GM23248 (cell line): ENCODE measurements around the gene GOLGA2. TPM values are rescaled to one million over a fixed set of nuclear protein-coding genes. Genes with fewer than 3 reads are reported as not detected.

Experiments used
- DNase-seq: peaks from one replicate; pipeline ENCODE4 v3.0.0-alpha.2; 2015
- H2AFZ ChIP-seq: fragments of 200-600 bp; sonication (generic); 2 replicates; pipeline ENCODE4 v1.6.1; 2016; ENCODE audit warnings: antibody characterized with exemption
- H3F3A ChIP-seq: fragments of 200-600 bp; sonication (generic); 2 replicates; pipeline ENCODE4 v1.6.1; 2016; ENCODE audit warnings: mild to moderate bottlenecking, antibody characterized with exemption, mixed run types; ENCODE audit not compliant: insufficient read depth
- H3K27ac ChIP-seq: fragments of 200-600 bp; sonication (generic); 2 replicates; pipeline ENCODE4 v1.5.1; 2016; ENCODE audit warnings: mild to moderate bottlenecking
- H3K27me3 ChIP-seq: fragments of 200-600 bp; sonication (generic); replicated peaks from 2 replicates; pipeline ENCODE4 v1.6.1; 2016; ENCODE audit warnings: mild to moderate bottlenecking; ENCODE audit not compliant: insufficient read depth
- H3K36me3 ChIP-seq: fragments of 200-600 bp; sonication (generic); 2 replicates; pipeline ENCODE4 v1.6.1; 2016; ENCODE audit warnings: low read depth, mild to moderate bottlenecking
- H3K4me1 ChIP-seq: fragments of 200-600 bp; sonication (generic); 2 replicates; pipeline ENCODE4 v1.6.1; 2016; ENCODE audit warnings: mild to moderate bottlenecking; ENCODE audit not compliant: insufficient read depth
- H3K4me2 ChIP-seq: fragments of 200-600 bp; sonication (generic); one replicate; pipeline ENCODE4 v1.6.1; 2016; ENCODE audit warnings: mild to moderate bottlenecking; ENCODE audit not compliant: unreplicated experiment
- H3K4me3 ChIP-seq: fragments of 200-600 bp; sonication (generic); 2 replicates; pipeline ENCODE4 v1.5.1; 2016; ENCODE audit warnings: mild to moderate bottlenecking
- H3K79me2 ChIP-seq: fragments of 200-600 bp; sonication (generic); 2 replicates; pipeline ENCODE4 v1.6.1; 2016; ENCODE audit warnings: mild to moderate bottlenecking; ENCODE audit not compliant: insufficient read depth
- H3K9ac ChIP-seq: fragments of 200-600 bp; sonication (generic); 2 replicates; pipeline ENCODE4 v1.6.1; 2016; ENCODE audit warnings: mild to moderate bottlenecking
- H3K9me2 ChIP-seq: fragments of 200-600 bp; sonication (generic); 2 replicates; pipeline ENCODE4 v1.6.1; 2016; ENCODE audit warnings: mixed run types, mild to moderate bottlenecking, moderate library complexity; ENCODE audit not compliant: insufficient read depth
- H3K9me3 ChIP-seq: fragments of 200-600 bp; sonication (generic); one replicate; pipeline ENCODE4 v1.6.1; 2017; ENCODE audit warnings: low read depth
- H4K20me1 ChIP-seq: fragments of 200-600 bp; sonication (generic); 2 replicates; pipeline ENCODE4 v1.6.0; 2016; ENCODE audit not compliant: insufficient read depth
- EZH2 ChIP-seq: fragments of 200-600 bp; sonication (generic); IDR thresholded peaks from 2 replicates; pipeline ENCODE4 v1.6.1; 2018; ENCODE audit warnings: antibody characterized with exemption, mild to moderate bottlenecking; ENCODE audit not compliant: insufficient read depth, poor library complexity, severe bottlenecking
- EZH2phosphoT487 ChIP-seq: fragments of 200-600 bp; sonication (generic); IDR thresholded peaks from 2 replicates; pipeline ENCODE4 v1.6.1; 2018; ENCODE audit warnings: antibody characterized with exemption, moderate library complexity, mild to moderate bottlenecking, low read depth; ENCODE audit not compliant: insufficient read depth
- WGBS, 2 experiments: methylation state at CpG; one replicate each; pipeline ENCODE4 v1.1.6; 2015 to 2017; ENCODE audit warnings: low lambda C conversion rate in 2 of 2, low coverage in 1 of 2; ENCODE audit errors: missing lambda C conversion rate in 2 of 2; 5-methylcytosine and 5-hydroxymethylcytosine counted together
- in situ Hi-C: fragments of 300-500 bp; cut with MboI; formaldehyde crosslinking; loops from 2 replicates; pipeline ENCODE4 v1.15.0; 2020
- polyA plus RNA-seq: library from polyadenylated mRNA; unstranded; fragments of >200 nt; fragmentation: Nextera tagmentation; extraction: Ambion mirVana; gene quantifications from 2 replicates; pipeline ENCODE4 v1.2.1, GENCODE V29; 2016
- total RNA-seq: library from RNA; depleted of rRNA; stranded (reverse); fragments of >200 nt; shearing (Covaris generic); gene quantifications from 2 replicates; pipeline ENCODE4 v1.2.3, GENCODE V29; 2014

GOLGA2 gene
- total and polyA plus RNA-seq, 2 experiments from 2014 or later, result 35.1 to 116 TPM

GRCh38 chr9:128317629-128318028 lies 41.8 kb upstream of the GOLGA2 start:
- H3F3A ChIP-seq, result no peaks in the 10 kb centered on the region
- no peak overlapping the region for H3K27ac ChIP-seq
- no peak overlapping the region for H3K4me2 ChIP-seq
- no peaks in the 10 kb centered on the region for H3K27me3 ChIP-seq
- 0 out of 2 replicates have a peak, but pooled peaks cover 6% of the 10 kb centered on the region for H3K36me3 ChIP-seq
- H3K9ac ChIP-seq, result no peak overlapping the region
- no peak for DNase-seq
- no peaks in the 10 kb centered on the region for H3K9me2 ChIP-seq
- no peaks in the 10 kb centered on the region for H4K20me1 ChIP-seq
- WGBS, 2 experiments, result 90 to 95% methylated on average over 2 of the region's 2 CpGs
- no peak overlapping the region for H3K4me3 ChIP-seq
- H3K79me2 ChIP-seq, result peaks cover 24% of the 10 kb centered on the region
- no peak for TF ChIP-seq EZH2
- H2AFZ ChIP-seq, result no peak overlapping the region
- in situ Hi-C loops, result no loop called here
- H3K9me3 ChIP-seq, result no peaks in the 10 kb centered on the region
- peaks cover 5% of the 10 kb centered on the region; the same call in 1 of the 2 replicates for H3K4me1 ChIP-seq

- no peak for TF ChIP-seq EZH2
- no peak for TF ChIP-seq EZH2phosphoT487
Observed at GRCh38 chr9:128316421-128316820, 40.6 kb upstream of the GOLGA2 start.

GRCh38 chr9:128314697-128315096 lies 38.9 kb upstream of the GOLGA2 start:
- in situ Hi-C loops, result no loop called here
- no peak overlapping the region for H3K4me3 ChIP-seq
- no peaks in the 10 kb centered on the region for H3K9me3 ChIP-seq
- H3F3A ChIP-seq, result no peaks in the 10 kb centered on the region
- no peaks in the 10 kb centered on the region for H3K4me1 ChIP-seq
- H2AFZ ChIP-seq, result no peak overlapping the region
- H3K27ac ChIP-seq, result no peak overlapping the region
- 96 to 97% methylated on average over 4 of the region's 4 CpGs for WGBS, 2 experiments
- H3K9me2 ChIP-seq, result no peaks in the 10 kb centered on the region
- H3K27me3 ChIP-seq, result no peaks in the 10 kb centered on the region
- TF ChIP-seq EZH2phosphoT487, result no peak
- no peak for TF ChIP-seq EZH2
- no peak overlapping the region for H3K9ac ChIP-seq
- peaks cover 14% of the 10 kb centered on the region; the same call in 1 of the 2 replicates for H3K36me3 ChIP-seq
- no peaks in the 10 kb centered on the region for H4K20me1 ChIP-seq
- no peak overlapping the region for H3K4me2 ChIP-seq
- no peak for DNase-seq
- no peaks in the 10 kb centered on the region; the same call in 1 of the 2 replicates for H3K79me2 ChIP-seq

More at GRCh38 chr9:128316421-128316820, 40.6 kb upstream of the GOLGA2 start:
- Histone ChIP-seq H3K36me3 (peaks cover 7% of the 10 kb centered on the region; the same call in 1 of the 2 replicates), H3K9ac (no peak overlapping the region), H4K20me1 (no peaks in the 10 kb centered on the region), H3K4me2 (no peak overlapping the region), H3F3A (no peaks in the 10 kb centered on the region), H3K4me3 (no peak overlapping the region), H3K27ac (no peak overlapping the region), H3K9me3 (no peaks in the 10 kb centered on the region), H3K79me2 (peaks cover 16% of the 10 kb centered on the region), H3K4me1 (peaks cover 3% of the 10 kb centered on the region; the same call in 1 of the 2 replicates), H2AFZ (no peak overlapping the region), H3K27me3 (no peaks in the 10 kb centered on the region), H3K9me2 (no peaks in the 10 kb centered on the region)
- 75 to 78% methylated on average over 9 of the region's 9 CpGs for WGBS, 2 experiments
- in situ Hi-C loops, result no loop called here
- DNase-seq, result no peak

GRCh38 chr9:128310461-128310860 lies 34.7 kb upstream of the GOLGA2 start:
- in situ Hi-C loops, result no loop called here
- H3K9me3 ChIP-seq, result no peaks in the 10 kb centered on the region
- DNase-seq, result no peak
- no peak overlapping the region for H2AFZ ChIP-seq
- TF ChIP-seq EZH2phosphoT487 (no peak), EZH2 (no peak)
- H3K36me3 ChIP-seq, result peaks cover 12% of the 10 kb centered on the region; the same call in 1 of the 2 replicates
- H3K9ac ChIP-seq, result no peak overlapping the region
- 90 to 91% methylated on average over 10 of the region's 10 CpGs for WGBS, 2 experiments
- H4K20me1 ChIP-seq, result no peaks in the 10 kb centered on the region
- no peak overlapping the region for H3K27ac ChIP-seq
- H3K4me1 ChIP-seq, result peaks cover 26% of the 10 kb centered on the region
- no peaks in the 10 kb centered on the region for H3K9me2 ChIP-seq
- H3K79me2 ChIP-seq, result no peaks in the 10 kb centered on the region
- H3F3A ChIP-seq, result peaks cover 37% of the 10 kb centered on the region
- no peak overlapping the region for H3K4me2 ChIP-seq
- no peak overlapping the region for H3K4me3 ChIP-seq
- no peaks in the 10 kb centered on the region for H3K27me3 ChIP-seq

GRCh38 chr9:128309551-128309950 lies 33.7 kb upstream of the GOLGA2 start:
- in situ Hi-C loops, result no loop called here

More at GRCh38 chr9:128309551-128309950, 33.7 kb upstream of the GOLGA2 start:
- Histone ChIP-seq H3K4me2 (no peak overlapping the region), H3K27me3 (no peaks in the 10 kb centered on the region), H3K27ac (no peak overlapping the region), H3K9me2 (no peaks in the 10 kb centered on the region), H3K4me1 (peaks cover 34% of the 10 kb centered on the region), H3K36me3 (peaks cover 8% of the 10 kb centered on the region; the same call in 1 of the 2 replicates), H3K9me3 (no peaks in the 10 kb centered on the region), H3K4me3 (no peak overlapping the region), H3K9ac (no peak overlapping the region), H3F3A (peaks cover 44% of the 10 kb centered on the region), H3K79me2 (no peaks in the 10 kb centered on the region), H2AFZ (no peak overlapping the region), H4K20me1 (no peaks in the 10 kb centered on the region)
- DNase-seq, result no peak
- 93 to 96% methylated on average over 16 of the region's 16 CpGs for WGBS, 2 experiments
- TF ChIP-seq EZH2phosphoT487 (no peak), EZH2 (no peak)
